Common myeloid progenitor, CD34-positive (primary cell): ENCODE data around the gene USP22.

Experiments
- CTCF ChIA-PET: fragments of 350-600 bp; sonication (Branson Sonifier 250); formaldehyde crosslinking; loops from one replicate; lab custom pipeline; 2021; ENCODE audit warnings: antibody characterized with exemption; lab: Charles Lee
- POLR2A ChIA-PET: fragments of 350-600 bp; sonication (Branson Sonifier 250); formaldehyde crosslinking; loops from one replicate; lab custom pipeline; 2021; ENCODE audit warnings: antibody characterized with exemption; lab: Charles Lee
- DNase-seq, 3 donors: peaks; one replicate each; pipeline versions ENCODE4 v3.0.0 to v3.0.0-alpha.2; 2013
- H3K27ac ChIP-seq, 2 experiments: 1 replicate in 1 of 2; 2 replicates in 1 of 2; pipeline ENCODE4 v1.7.0; 2013; ENCODE audit warnings: inconsistent platforms in 2 of 2, low read length in 2 of 2, mild to moderate bottlenecking in 2 of 2, low read depth in 1 of 2, moderate library complexity in 1 of 2; ENCODE audit not compliant: severe bottlenecking in 2 of 2, insufficient read depth in 1 of 2, poor library complexity in 1 of 2
- H3K27me3 ChIP-seq, 5 experiments: replicated peaks in 2 of 5; 1 replicate in 3 of 5; 2 replicates in 2 of 5; pipeline versions ENCODE4 v1.6.1 to v1.7.0; 2013; ENCODE audit warnings: low read length in 4 of 5, mild to moderate bottlenecking in 2 of 5, moderate library complexity in 2 of 5, inconsistent platforms in 1 of 5; ENCODE audit not compliant: insufficient read depth in 5 of 5, control insufficient read depth in 4 of 5
- H3K36me3 ChIP-seq, 4 experiments: 1 replicate in 2 of 4; 2 replicates in 2 of 4; pipeline versions ENCODE4 v1.6.1 to v1.7.0; 2013; ENCODE audit warnings: low read length in 3 of 4, control low read depth in 1 of 4, mild to moderate bottlenecking in 1 of 4; ENCODE audit not compliant: control insufficient read depth in 4 of 4, insufficient read depth in 4 of 4
- H3K4me1 ChIP-seq, 4 experiments: 1 replicate in 3 of 4; 2 replicates in 1 of 4; pipeline versions ENCODE4 v1.6.1 to v1.7.1; 2013; ENCODE audit warnings: low read length in 3 of 4, mild to moderate bottlenecking in 3 of 4, control low read depth in 1 of 4, inconsistent platforms in 1 of 4, moderate library complexity in 1 of 4; ENCODE audit not compliant: control insufficient read depth in 4 of 4, insufficient read depth in 4 of 4; ENCODE audit errors: control extremely low read depth in 1 of 4
- H3K4me3 ChIP-seq, 7 experiments: 1 replicate in 4 of 7; 2 replicates in 3 of 7; pipeline versions ENCODE4 v1.5.1 to v1.7.0; 2013; ENCODE audit warnings: mild to moderate bottlenecking in 7 of 7, low read length in 6 of 7, moderate library complexity in 6 of 7, inconsistent platforms in 2 of 7, low read depth in 2 of 7, control low read depth in 1 of 7; ENCODE audit not compliant: insufficient read depth in 4 of 7, control insufficient read depth in 1 of 7; ENCODE audit errors: extremely low read depth in 1 of 7
- H3K9me3 ChIP-seq, 5 experiments: 1 replicate in 4 of 5; 2 replicates in 1 of 5; pipeline versions ENCODE4 v1.6.1 to v1.7.1; 2013; ENCODE audit warnings: low read length in 4 of 5, mild to moderate bottlenecking in 2 of 5, inconsistent platforms in 1 of 5, low read depth in 1 of 5, moderate library complexity in 1 of 5; ENCODE audit not compliant: control insufficient read depth in 4 of 5, insufficient read depth in 2 of 5; ENCODE audit errors: control extremely low read depth in 1 of 5
- WGBS: methylation state at CpG from one replicate; pipeline ENCODE4 v1.1.5; 2013; ENCODE audit not compliant: insufficient coverage; 5-methylcytosine and 5-hydroxymethylcytosine counted together

USP22 gene

DNA sequence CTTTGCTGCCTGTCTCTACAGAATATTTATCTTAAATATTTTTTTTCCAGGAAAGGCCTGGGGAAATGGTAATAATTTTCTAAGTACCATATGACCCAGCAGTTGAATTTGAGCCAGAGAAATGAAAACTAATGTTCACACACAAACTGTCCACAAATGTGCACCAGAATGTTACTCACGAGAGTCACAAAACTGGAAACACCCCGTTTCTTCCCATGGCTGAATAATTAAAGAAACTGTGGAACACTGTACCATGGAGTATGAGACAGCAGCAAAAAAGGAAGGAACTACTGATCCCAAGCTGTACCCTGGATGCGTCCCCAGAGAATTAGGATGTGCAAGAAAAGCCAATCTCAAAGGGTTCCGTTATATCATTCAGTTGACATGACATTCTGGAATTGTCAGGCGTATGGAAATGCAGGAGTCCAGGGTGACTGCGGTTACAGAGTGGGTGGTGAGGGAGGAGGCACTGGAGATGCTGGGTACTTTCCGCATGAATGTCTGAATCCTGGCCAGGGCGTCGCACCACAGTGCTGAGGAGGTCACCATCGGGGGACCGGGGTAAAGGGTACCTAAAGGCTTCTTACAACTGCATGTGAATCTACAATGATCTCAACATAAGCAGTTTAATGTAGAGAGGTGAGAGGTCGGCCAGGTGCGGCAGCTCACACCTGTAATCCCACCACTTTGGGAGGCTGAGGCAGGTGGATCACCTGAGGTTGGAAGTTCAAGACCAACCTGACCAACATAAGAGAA, 34.5 kb downstream of the USP22 start:
- POLR2A ChIA-PET, result no interaction called here
- Histone ChIP-seq H3K36me3 (peaks cover 38 to 98% (median 82%) of the 10 kb centered on the region in 4 experiments), H3K4me3 (no peak overlapping the region), H3K9me3 (no peaks in the 10 kb centered on the region), H3K4me1 (peaks cover 0 to 3% (median 0%) of the 10 kb centered on the region in 4 experiments), H3K27ac (no peak overlapping the region), H3K27me3 (no peaks in the 10 kb centered on the region)
- CTCF ChIA-PET, result interaction anchor here (1.1 kb wide), 1 partner anchor 15 kb away, joined by 4 read pairs; no protein-coding TSS in a partner anchor
- WGBS, result over 99% methylated on average over 13 of the region's 13 CpGs
- no peak for DNase-seq

GRCh38 chr17:21007646-21008045, 35.2 kb downstream of the USP22 start:
- Histone ChIP-seq H3K27ac (no peak overlapping the region), H3K27me3 (no peaks in the 10 kb centered on the region), H3K4me3 (no peak overlapping the region), H3K36me3 (peaks cover 38 to 97% (median 83%) of the 10 kb centered on the region in 4 experiments), H3K4me1 (peaks cover 0 to 3% (median 0%) of the 10 kb centered on the region in 4 experiments), H3K9me3 (no peaks in the 10 kb centered on the region)
- CTCF ChIA-PET, result interaction anchor here (0.9 to 1.1 kb wide), 2 partner anchors 9 to 15 kb away, joined by 4 to 5 read pairs; no protein-coding TSS in a partner anchor
- DNase-seq, result no peak
- POLR2A ChIA-PET, result no interaction called here
- WGBS, result 95% methylated on average over 4 of the region's 9 CpGs

DNA sequence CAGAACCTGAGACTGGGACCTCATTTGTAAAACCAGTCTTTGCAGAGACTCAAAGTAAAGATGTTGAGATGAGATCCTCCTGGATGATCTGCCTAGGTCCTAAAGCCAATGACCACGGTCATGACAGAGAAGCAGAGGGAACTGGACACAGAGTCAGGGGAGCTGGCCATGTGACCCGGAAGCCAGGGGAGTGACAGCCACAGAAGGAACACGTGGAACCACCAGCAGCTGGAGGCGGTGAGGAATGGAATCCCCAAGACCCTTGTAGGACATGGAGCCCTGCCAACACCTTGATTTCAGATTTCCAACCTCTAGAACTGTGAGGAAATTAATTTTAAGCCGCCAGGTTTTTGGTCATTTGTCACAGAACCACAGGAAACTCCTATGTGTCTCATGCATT, 37.0 kb downstream of the USP22 start:
- POLR2A ChIA-PET, result no interaction called here
- 90% methylated on average over 5 of the region's 5 CpGs for WGBS

DNA sequence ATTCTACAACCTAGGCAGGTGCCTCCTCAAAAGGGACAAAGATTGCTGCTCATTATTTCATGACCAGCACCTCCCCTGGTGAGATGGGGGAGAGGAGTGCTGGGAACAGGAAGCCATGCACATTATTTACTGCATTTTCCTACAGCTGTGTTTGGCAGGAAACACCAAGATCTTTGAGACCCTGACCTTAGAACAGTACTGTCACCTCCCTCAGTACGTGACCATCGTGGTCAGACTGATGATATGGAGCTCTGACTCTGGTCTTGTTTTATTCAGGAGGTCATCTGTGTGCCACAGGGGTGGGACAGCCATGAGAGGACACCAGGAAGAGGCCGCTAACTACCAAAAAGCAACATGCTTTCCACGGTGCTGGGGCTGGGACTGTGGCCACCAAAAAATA, 37.4 kb downstream of the USP22 start:
- DNase-seq, result no peak
- H3K36me3 ChIP-seq, result peaks cover 33 to 97% (median 78%) of the 10 kb centered on the region in 4 experiments
- no peak overlapping the region for H3K27ac ChIP-seq
- H3K4me1 ChIP-seq, result peaks cover 0 to 3% (median 0%) of the 10 kb centered on the region in 4 experiments
- no peak overlapping the region for H3K4me3 ChIP-seq
- ChIA-PET POLR2A (no interaction called here), CTCF (interaction anchor here (0.9 to 1.3 kb wide), 5 partner anchors 9 to 16 kb away, joined by 3 to 5 read pairs (median 4); no protein-coding TSS in a partner anchor)
- no peaks in the 10 kb centered on the region for H3K27me3 ChIP-seq
- WGBS, result 25% methylated on average over 2 of the region's 4 CpGs
- no peaks in the 10 kb centered on the region for H3K9me3 ChIP-seq

More for the DNA sequence above, 37.0 kb downstream of the USP22 start:
- peaks cover 0 to 3% (median 0%) of the 10 kb centered on the region in 4 experiments for H3K4me1 ChIP-seq
- no peak overlapping the region for H3K27ac ChIP-seq
- no peak overlapping the region for H3K4me3 ChIP-seq
- H3K36me3 ChIP-seq, result peaks cover 35 to 97% (median 79%) of the 10 kb centered on the region in 4 experiments
- H3K27me3 ChIP-seq, result no peaks in the 10 kb centered on the region
- H3K9me3 ChIP-seq, result no peaks in the 10 kb centered on the region
- CTCF ChIA-PET, result interaction anchor here (0.9 to 1.3 kb wide), 4 partner anchors 11 to 15 kb away, joined by 3 to 4 read pairs (median 4); no protein-coding TSS in a partner anchor
- DNase-seq, result no peak

DNA sequence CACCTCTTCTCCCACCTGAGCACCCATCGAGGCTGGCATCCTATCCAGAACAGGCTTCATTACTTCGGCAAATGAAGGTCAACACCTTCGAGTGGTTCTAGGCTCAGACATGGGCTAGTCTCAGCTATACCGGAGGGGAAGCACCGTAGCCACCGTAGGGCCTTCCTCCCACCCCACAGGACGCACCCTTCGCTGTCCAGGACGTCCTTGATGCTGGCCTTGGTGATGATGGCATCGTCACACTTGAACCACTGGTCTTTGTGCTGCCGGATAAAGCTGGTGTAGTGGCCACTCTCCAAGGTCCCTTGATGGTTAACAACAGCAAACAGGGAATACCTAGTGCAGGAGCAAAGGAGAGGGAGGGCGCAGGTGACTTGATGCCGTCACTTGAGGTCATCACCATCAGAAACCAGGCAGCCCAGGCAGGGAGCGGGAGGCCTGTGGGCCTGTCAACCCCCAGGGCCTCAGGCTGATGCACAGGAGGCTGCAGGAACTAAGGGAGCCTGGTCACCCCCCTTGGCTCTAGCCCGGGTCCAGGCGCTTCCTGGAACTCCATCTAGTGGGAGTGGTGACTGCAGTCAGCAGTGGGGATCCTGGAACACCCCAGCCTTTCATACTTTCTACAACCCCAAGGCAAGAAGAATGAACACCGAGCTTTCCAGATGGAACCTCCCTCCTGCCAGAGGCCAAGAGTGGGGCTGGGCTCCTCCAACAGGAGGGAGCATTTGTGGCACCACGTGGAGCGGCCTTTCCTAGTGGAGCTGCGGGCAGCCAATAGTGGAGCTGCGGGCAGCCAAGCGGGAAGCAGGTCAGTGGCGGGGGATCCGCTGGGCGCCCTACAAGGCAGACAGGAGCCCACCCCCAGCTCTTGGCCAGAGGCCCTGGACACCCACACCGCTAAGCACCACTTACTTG, 38.5 kb downstream of the USP22 start:
- 95% methylated on average over 22 of the region's 26 CpGs for WGBS
- Histone ChIP-seq H3K36me3 (peaks cover 32 to 97% (median 81%) of the 10 kb centered on the region in 4 experiments), H3K4me1 (peaks cover 0 to 3% (median 0%) of the 10 kb centered on the region in 4 experiments), H3K27ac (no peak overlapping the region), H3K27me3 (no peaks in the 10 kb centered on the region), H3K4me3 (no peak overlapping the region), H3K9me3 (no peaks in the 10 kb centered on the region)
- CTCF ChIA-PET, result interaction anchor here (1.1 to 2.3 kb wide), 6 partner anchors 8 to 17 kb away, joined by 3 to 10 read pairs (median 4); no protein-coding TSS in a partner anchor
- POLR2A ChIA-PET, result no interaction called here
- no peak for DNase-seq

DNA sequence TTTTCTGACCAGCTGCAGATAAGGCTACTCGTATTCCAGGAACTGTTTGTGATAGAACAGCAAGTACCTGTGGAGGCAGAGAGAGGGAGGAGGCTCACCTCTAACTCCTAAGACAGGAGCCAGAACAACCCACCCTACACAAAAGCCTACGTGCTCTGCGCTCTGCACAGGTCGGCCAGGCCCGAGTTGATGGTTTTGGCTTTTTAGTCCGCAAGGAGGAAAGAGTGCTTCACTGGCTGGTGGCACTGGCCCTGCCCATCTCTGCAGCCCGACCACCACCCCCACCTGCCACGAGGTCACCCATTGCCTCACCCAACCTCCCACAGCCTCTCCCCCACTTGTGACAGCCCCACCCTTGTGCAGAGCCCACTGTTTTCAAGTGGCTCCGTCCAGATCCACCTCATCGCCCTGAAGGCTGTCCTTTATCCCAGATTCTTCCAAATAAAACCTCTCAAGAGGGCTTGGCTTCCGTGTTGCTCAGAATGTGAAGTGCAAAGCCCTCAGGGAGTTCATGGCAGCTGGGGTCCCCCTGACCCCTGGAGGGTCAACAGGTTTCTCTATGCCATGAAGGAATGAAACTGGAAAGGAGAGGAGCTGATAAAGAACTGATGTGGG, 39.7 kb downstream of the USP22 start:
- no peak for DNase-seq
- Histone ChIP-seq H3K4me3 (no peak overlapping the region), H3K27me3 (no peaks in the 10 kb centered on the region), H3K9me3 (no peaks in the 10 kb centered on the region), H3K4me1 (peaks cover 0 to 3% (median 0%) of the 10 kb centered on the region in 4 experiments), H3K27ac (no peak overlapping the region), H3K36me3 (peaks cover 24 to 92% (median 75%) of the 10 kb centered on the region in 4 experiments)
- WGBS, result 100% methylated on average over 4 of the region's 11 CpGs
- ChIA-PET POLR2A (no interaction called here), CTCF (interaction anchor here (2.3 kb wide), 1 partner anchor 9 kb away, joined by 10 read pairs; no protein-coding TSS in a partner anchor)
